Spleen (tissue), 11 donors: ENCODE data around the gene KRTAP5-3. TPM values are rescaled to one million over a fixed set of nuclear protein-coding genes. Genes with fewer than 3 reads are reported as not detected.
"Not testable (repeated sequence)": the region's sequence is repeated elsewhere in the genome, so short reads cannot be mapped to it uniquely, and the experiment has no call there.

Source experiments
- DNase-seq: peaks from one replicate; pipeline ENCODE4 v3.0.0-alpha.2; 2020
- H3K27ac ChIP-seq, 8 donors: fragments of 200-600 bp; sonication (generic) in 7 of 8; 1 replicate in 4 of 8; 2 replicates in 4 of 8; pipeline versions ENCODE4 v1.5.0 to v1.8.0; 2016 to 2021; ENCODE audit warnings: inconsistent platforms in 4 of 8, mild to moderate bottlenecking in 4 of 8, moderate library complexity in 1 of 8
- H3K27me3 ChIP-seq, 7 donors: fragments of 200-600 bp; sonication (generic) in 6 of 7; replicated peaks in 1 of 7; 1 replicate in 4 of 7; 2 replicates in 3 of 7; pipeline versions ENCODE4 v1.5.0 to v1.8.0; 2016 to 2021; ENCODE audit warnings: inconsistent platforms in 3 of 7, mild to moderate bottlenecking in 1 of 7
- H3K36me3 ChIP-seq, 6 donors: fragments of 200-600 bp; sonication (generic) in 5 of 6; 1 replicate in 4 of 6; 2 replicates in 2 of 6; pipeline versions ENCODE4 v1.5.0 to v1.8.0; 2016 to 2021; ENCODE audit warnings: inconsistent platforms in 2 of 6
- H3K4me1 ChIP-seq, 6 donors: fragments of 200-600 bp; sonication (generic) in 5 of 6; 1 replicate in 3 of 6; 2 replicates in 3 of 6; pipeline versions ENCODE4 v1.5.0 to v1.8.0; 2016 to 2021; ENCODE audit warnings: inconsistent platforms in 3 of 6
- H3K4me3 ChIP-seq, 8 donors: fragments of 200-600 bp; sonication (generic) in 7 of 8; 1 replicate in 4 of 8; 2 replicates in 4 of 8; pipeline versions ENCODE4 v1.5.0 to v1.8.0; 2016 to 2021; ENCODE audit warnings: inconsistent platforms in 4 of 8, mild to moderate bottlenecking in 4 of 8, moderate library complexity in 2 of 8
- H3K9me3 ChIP-seq, 8 donors: fragments of 200-600 bp; sonication (generic) in 7 of 8; 1 replicate in 4 of 8; 2 replicates in 4 of 8; pipeline versions ENCODE4 v1.5.0 to v1.8.0; 2016 to 2021; ENCODE audit warnings: inconsistent platforms in 4 of 8
- CTCF ChIP-seq, 11 experiments: fragments of 200-600 bp in 7 of 11; fragments of 450-650 bp in 4 of 11; sonication (generic) in 4 of 11; IDR thresholded peaks in 8 of 11; conservative IDR thresholded peaks in 3 of 11; 1 replicate in 7 of 11; 2 replicates in 4 of 11; pipeline versions ENCODE4 v1.4.0 to v1.8.0; 2016 to 2021; ENCODE audit warnings: antibody characterized with exemption in 11 of 11, inconsistent platforms in 4 of 11, mild to moderate bottlenecking in 1 of 11
- POLR2A ChIP-seq, 3 donors: fragments of 450-650 bp; IDR thresholded peaks; one replicate each; pipeline ENCODE4 v1.5.1; 2017; ENCODE audit warnings: antibody characterized with exemption in 3 of 3, mild to moderate bottlenecking in 1 of 3
- POLR2AphosphoS5 ChIP-seq, 3 donors: sonication (generic); formaldehyde crosslinking; IDR thresholded peaks; one replicate each; pipeline ENCODE4 v1.5.1; 2017; ENCODE audit warnings: antibody characterized with exemption in 3 of 3
- WGBS, 5 donors: extraction: QIAGEN DNeasy Blood & Tissue Kit in 3 of 5; methylation state at CpG; one replicate each; pipeline versions ENCODE4 v1.1.5 to v1.1.7; 2013 to 2018; 5-methylcytosine and 5-hydroxymethylcytosine counted together
- intact Hi-C: fragments of 100-400 bp; cut with DNase I; formaldehyde crosslinking; loops from one replicate; pipeline ENCODE4 v1.15.0; 2023; ENCODE audit warnings: low total_unique reads
- polyA plus RNA-seq, 3 donors: library from polyadenylated mRNA; stranded (reverse); fragments of 200-250 nt; gene quantifications; one replicate each; pipeline ENCODE4 v1.2.1, GENCODE V29; 2013
- total RNA-seq, 7 donors: library from RNA; depleted of rRNA in 3 of 7; stranded (reverse); fragments of >200 nt in 3 of 7; fragmentation: NEBNext Ultra II Directional in 4 of 7; extraction: Animal tissue kit (Norgen Biotek cat#: 25700) in 4 of 7; gene quantifications; one replicate each; pipeline versions ENCODE4 v1.1.0 to v1.2.1, GENCODE V29; 2016 to 2021
- donor health status: healthy with polysubstance abuse.
- donor health status: DM: no; HTN: no; CAD: no; lungs with moderate emphysema.
- donor health status: DM: no; HTN: no; CAD: no.
- donor health status: Bipolar disorder and iron deficiency.
- donor health status: healthy.
- donor health status: DM: no; HTN: no; CAD: no.
- donor health status: DM: yes; HTN: yes; CAD: no.

The KRTAP5-3 gene
- total and polyA plus RNA-seq, 10 donors: not detected

GRCh38 chr11:1575756-1576155 is 32.5 kb downstream of the KRTAP5-3 start:
- not testable (repeated sequence) for H3K4me3 ChIP-seq, H3K36me3 ChIP-seq, H3K27ac ChIP-seq, DNase-seq
- peak in 1 of 11 experiments; percentile 12 for TF ChIP-seq CTCF (IDR thresholded peaks at IDR 0.05 in 8 of 11, conservative IDR thresholded peaks at IDR 0.05 in 3 of 11)
- Histone ChIP-seq H3K4me1 (peaks cover 11 to 37% (median 32%) of the 10 kb centered on the region in 6 donors), H3K9me3 (peaks cover 0 to 20% (median 12%) of the 10 kb centered on the region in 8 donors), H3K27me3 (peaks cover 0 to 72% (median 30%) of the 10 kb centered on the region in 7 donors)
- WGBS, 5 donors: 83 to 89% (median 87%) methylated on average over 16 of the region's 16 CpGs
- intact Hi-C loops: loop anchor here (10.0 kb wide), 1 partner anchor 371 kb away; no protein-coding TSS in a partner anchor

DNA sequence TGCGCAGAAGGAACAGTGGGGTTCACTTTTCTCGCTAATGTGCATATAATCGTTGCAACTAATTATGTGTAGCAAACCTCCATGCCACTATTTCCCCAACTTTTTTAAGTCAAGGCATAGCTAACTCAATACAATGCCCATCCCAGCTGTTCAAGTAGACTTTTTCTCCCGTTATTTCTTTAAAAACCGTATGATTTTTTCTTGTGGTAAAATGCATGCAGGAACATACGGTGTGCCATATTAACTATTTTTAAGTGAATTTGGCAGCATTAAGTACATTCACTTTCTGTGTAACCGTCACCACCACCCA is 33.4 kb downstream of the KRTAP5-3 start:
- WGBS, 5 donors: 16 to 20% (median 18%) methylated on average over 7 of the region's 7 CpGs
- Histone ChIP-seq H3K9me3 (peaks cover 0 to 20% (median 12%) of the 10 kb centered on the region in 8 donors), H3K36me3 (no peaks in the 10 kb centered on the region), H3K4me3 (peak overlapping the region in 3 of 8 donors; percentile 49 to 79 (median 53)), H3K4me1 (peaks cover 13 to 46% (median 38%) of the 10 kb centered on the region in 6 donors), H3K27ac (no peak overlapping the region), H3K27me3 (peaks cover 0 to 80% (median 34%) of the 10 kb centered on the region in 7 donors)
- intact Hi-C loops: loop anchor here (10.0 kb wide), 1 partner anchor 370 kb away; no protein-coding TSS in a partner anchor
- no peak for DNase-seq
- peak in 2 of 11 experiments; percentile 4 to 25 for TF ChIP-seq CTCF (IDR thresholded peaks at IDR 0.05 in 8 of 11, conservative IDR thresholded peaks at IDR 0.05 in 3 of 11)
- TF ChIP-seq POLR2AphosphoS5 (IDR thresholded peaks at IDR 0.05): no peak

DNA sequence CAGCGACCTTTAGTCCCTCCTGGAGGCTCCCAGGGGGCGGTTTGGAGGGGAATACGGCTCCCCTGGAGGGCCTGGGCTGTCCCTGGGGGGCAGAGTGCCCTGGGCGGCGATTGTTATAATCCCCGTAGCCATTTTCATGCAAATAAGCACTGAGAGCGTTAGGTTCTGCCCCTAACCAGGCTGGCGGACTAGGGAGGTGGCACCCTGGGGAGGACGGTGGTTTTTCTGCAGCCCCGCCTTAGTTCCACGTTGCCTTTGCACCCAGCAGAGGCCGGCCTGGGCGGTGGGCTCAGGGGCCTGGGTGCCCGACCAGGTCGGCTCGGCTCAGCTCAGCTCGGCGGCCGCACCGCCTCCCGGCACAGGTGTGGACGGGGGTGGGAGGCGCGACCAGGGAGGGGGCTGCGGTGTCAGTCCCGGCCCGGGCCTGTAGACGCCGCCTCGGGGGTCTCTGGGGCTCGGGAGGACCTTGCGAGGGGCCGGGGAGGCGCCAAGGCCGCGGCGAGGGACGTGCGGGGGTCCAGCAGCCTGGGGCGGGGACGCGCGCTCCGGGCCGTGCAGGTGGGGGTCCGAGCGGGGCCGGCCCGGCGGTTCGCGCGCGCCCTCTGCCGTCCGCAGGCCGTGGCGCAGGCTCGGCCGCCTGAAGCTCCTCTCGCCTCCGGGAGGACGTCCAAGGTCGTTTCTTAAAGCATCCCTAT is 33.9 kb downstream of the KRTAP5-3 start:
- Histone ChIP-seq H3K9me3 (peaks cover 0 to 19% (median 12%) of the 10 kb centered on the region in 8 donors), H3K27ac (peak overlapping the region; percentile 10 to 91 (median 78)), H3K4me1 (peaks cover 13 to 48% (median 38%) of the 10 kb centered on the region in 6 donors), H3K36me3 (no peaks in the 10 kb centered on the region), H3K27me3 (peaks cover 0 to 85% (median 34%) of the 10 kb centered on the region in 7 donors), H3K4me3 (peak overlapping the region; percentile 33 to 79 (median 46))
- TF ChIP-seq POLR2A (IDR thresholded peaks at IDR 0.05) (no peak), CTCF (IDR thresholded peaks at IDR 0.05 in 8 of 11, conservative IDR thresholded peaks at IDR 0.05 in 3 of 11) (peak in 10 of 11 experiments; percentile 43 to 95 (median 86))
- peak; percentile 91 for DNase-seq
- intact Hi-C loops: loop anchor here (10.0 kb wide), 1 partner anchor 370 kb away; no protein-coding TSS in a partner anchor
- 1 to 2% (median 1%) methylated on average over 21 to 64 of the region's 64 CpGs for WGBS, 5 donors

DNA sequence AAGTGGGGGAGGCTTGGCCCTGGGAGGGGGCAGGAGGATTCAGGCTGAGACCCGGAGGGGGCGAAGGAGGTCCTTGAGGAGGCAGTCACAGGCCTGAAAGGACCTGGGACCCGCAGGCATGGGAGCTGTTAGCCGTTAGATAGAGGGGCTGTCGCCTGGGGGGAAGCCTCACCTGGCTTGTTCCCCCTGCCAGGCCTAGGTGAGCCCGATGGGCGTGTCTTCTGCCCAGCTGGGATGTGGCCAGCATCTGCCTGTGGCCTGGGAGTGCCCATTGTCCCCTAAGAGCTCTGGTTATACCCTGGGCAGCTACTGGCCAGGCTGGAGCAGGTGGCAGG is 34.4 kb downstream of the KRTAP5-3 start:
- Histone ChIP-seq H3K27ac (peak overlapping the region; percentile 10 to 91 (median 78)), H3K36me3 (no peaks in the 10 kb centered on the region), H3K4me1 (peaks cover 13 to 52% (median 38%) of the 10 kb centered on the region in 6 donors), H3K27me3 (peaks cover 0 to 90% (median 34%) of the 10 kb centered on the region in 7 donors), H3K4me3 (peak overlapping the region in 7 of 8 donors; percentile 33 to 79 (median 49)), H3K9me3 (peaks cover 0 to 14% (median 10%) of the 10 kb centered on the region in 8 donors)
- no peak for TF ChIP-seq POLR2A (IDR thresholded peaks at IDR 0.05)
- TF ChIP-seq CTCF (IDR thresholded peaks at IDR 0.05 in 8 of 11, conservative IDR thresholded peaks at IDR 0.05 in 3 of 11): no peak
- TF ChIP-seq POLR2AphosphoS5 (IDR thresholded peaks at IDR 0.05): no peak
- no peak for DNase-seq
- intact Hi-C loops: loop anchor here (10.0 kb wide), 1 partner anchor 369 kb away; no protein-coding TSS in a partner anchor
- WGBS, 5 donors: 0 to 16% (median 8%) methylated on average over 4 to 7 of the region's 7 CpGs
